GM10266 (cell line): Measurements from ENCODE around the gene NEAT1.

Experiments used
- DNase-seq: peaks from one replicate; pipeline ENCODE4 v3.0.0; 2012; ENCODE audit errors: extremely low spot score
- CTCF ChIP-seq: IDR thresholded peaks from 2 replicates; pipeline ENCODE4 v1.5.1; 2012; ENCODE audit warnings: mild to moderate bottlenecking, low read depth; ENCODE audit not compliant: control insufficient read depth, insufficient read depth; ENCODE audit errors: missing control alignments

NEAT1 gene

GRCh38 chr11:65479184-65480145 lies 56.9 kb downstream of the NEAT1 start:
- peak; percentile 46 for TF ChIP-seq CTCF
- DNase-seq = no peak

DNA sequence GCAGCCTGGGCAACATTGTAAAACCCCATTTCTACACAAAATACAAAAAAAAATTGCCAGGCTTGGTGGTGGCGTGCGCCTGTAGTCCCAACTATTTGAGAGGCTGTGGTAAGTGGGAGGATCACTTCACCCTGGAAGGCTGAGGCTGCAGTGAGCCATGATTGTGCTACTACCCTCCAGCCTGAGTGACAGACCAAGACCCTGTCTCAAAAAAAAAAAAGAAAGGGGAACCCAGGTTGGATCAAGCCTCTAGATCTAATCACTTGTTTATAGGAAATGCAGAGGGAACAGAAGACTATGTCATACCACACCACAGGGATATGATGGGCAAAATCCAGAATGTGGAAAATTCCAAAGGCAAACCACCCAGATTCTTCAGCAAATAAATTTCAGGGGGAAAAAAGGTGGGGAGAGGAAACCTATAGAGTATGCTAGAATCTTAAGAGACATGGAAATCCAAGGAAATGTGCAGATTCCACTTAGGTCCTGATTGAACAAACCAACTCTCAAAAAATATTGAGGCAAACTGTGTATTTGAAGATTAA lies 59.8 kb downstream of the NEAT1 start:
- no peak for TF ChIP-seq CTCF
- DNase-seq = no peak

DNA sequence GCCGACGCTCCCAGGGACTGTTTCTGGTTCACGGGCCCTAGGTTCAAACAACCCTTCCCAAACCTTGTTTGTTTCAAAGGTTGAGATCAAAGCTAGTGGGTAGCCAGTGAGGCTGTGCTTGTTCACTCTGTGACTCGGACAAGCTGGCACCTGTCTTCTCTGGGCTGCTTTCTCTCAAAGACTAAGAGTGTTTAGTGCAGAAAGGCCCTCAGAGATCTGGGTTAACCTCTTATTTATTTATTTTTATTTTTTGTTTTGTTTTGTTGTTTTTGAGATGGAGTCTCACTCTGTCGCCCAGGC lies 63.3 kb downstream of the NEAT1 start:
- no peak for TF ChIP-seq CTCF
- DNase-seq = no peak

DNA sequence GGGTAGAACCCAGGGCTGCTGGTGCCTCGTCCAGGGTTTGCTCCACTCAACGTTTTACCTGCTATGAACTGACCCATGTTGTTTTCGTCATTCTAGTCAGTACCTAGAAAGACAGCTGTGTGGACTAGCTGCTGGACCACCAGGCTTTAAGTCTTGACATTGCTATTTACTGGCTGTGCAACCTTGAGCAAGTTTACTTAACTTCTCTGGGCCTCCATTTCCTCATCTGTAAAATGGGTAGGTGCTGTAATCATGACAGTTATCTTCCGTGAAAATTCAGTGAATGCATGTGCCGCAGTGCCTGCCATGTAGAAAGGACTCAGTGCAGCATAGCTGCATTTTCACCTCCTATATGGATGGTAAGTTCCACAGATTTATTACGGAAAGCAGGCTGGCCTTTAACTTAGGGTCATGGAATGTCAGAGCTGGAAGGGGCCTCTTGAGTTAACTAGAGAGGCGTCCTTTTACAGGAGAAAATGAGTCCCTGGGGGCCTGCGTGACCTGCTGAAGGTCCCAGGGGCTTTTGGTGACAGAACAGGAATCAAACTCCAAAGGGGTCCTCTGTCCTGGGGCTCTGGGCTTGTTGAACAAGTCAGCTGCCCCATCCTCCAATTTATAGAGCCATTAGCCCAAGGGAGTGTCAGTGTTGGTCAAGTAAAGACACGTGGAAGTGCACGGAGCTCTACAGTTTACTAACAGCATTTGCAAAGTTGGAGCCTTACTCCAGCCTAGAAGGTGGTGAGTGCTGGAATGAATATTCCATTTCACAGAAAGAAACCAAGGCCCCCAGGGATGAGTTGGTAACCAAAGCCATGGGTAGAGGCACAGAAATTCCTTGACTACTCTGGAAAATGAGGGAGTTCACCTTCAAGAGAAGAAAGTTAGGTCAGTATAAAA lies 64.2 kb downstream of the NEAT1 start:
- no peak for DNase-seq
- no peak for TF ChIP-seq CTCF

GRCh38 chr11:65487467-65488272 lies 65.1 kb downstream of the NEAT1 start:
- peak; percentile 87 for DNase-seq
- no peak for TF ChIP-seq CTCF

DNA sequence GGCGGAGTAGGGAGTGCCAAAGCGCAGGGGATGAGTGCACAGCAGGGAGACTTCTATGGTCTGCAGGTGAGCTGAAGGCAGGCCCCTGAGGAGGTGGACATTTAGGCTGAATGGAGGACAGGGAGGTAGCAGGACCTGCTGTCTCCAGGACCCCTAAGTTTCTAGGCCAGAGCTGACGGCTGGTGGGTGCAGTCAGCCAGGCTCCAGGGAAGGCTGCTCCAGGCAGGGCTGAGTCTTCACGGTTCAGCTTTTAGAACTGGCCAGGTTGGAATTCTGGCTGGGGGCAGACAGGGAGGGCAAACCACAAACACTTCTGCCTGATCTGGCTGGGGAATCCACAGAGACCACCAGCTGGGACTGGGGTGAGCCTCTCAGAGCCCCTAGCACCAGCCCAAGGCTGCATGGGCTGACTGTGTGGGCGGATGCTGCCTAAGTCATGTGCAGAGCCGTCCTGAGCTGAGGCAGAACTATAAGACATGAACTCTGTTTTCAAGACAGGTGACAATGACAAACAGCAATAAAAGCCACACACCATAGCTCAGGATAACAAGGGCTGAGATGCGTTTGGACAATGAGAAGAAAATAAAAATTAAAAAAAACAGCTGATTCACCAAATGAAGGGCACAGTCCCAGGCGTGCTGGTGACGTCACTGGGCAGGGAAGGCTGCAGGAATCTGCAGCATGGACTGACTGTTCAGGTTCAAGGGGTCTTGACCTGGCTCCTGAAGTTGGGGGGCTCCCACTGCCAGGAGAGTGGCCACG lies 65.9 kb downstream of the NEAT1 start:
- no peak for TF ChIP-seq CTCF
- DNase-seq = no peak
